Smooth muscle cell (in vitro differentiated cells): ENCODE results near the gene C1orf21. TPM values are rescaled to one million over a fixed set of nuclear protein-coding genes. Genes with fewer than 3 reads are reported as not detected.
A peak's percentile ranks its signal among the peaks of the same experiment; 100 is the strongest.

Experiments used
- DNase-seq: peaks from one replicate; lab custom pipeline; 2025; ENCODE audit not compliant: unreplicated experiment; lab: John Stamatoyannopoulos, UW
- H2AFZ ChIP-seq: fragments of 200-600 bp; sonication (generic); 2 replicates; pipeline ENCODE4 v1.6.0; 2016; ENCODE audit warnings: antibody characterized with exemption, low read depth, mild to moderate bottlenecking
- H3F3A ChIP-seq: fragments of 200-600 bp; sonication (generic); 2 replicates; pipeline ENCODE4 v1.6.0; 2017; ENCODE audit warnings: antibody characterized with exemption, low read depth
- H3K27ac ChIP-seq: fragments of 200-600 bp; sonication (generic); 2 replicates; pipeline ENCODE4 v1.5.1; 2016; ENCODE audit warnings: low read depth, mild to moderate bottlenecking
- H3K27me3 ChIP-seq: fragments of 200-600 bp; sonication (generic); 2 replicates; pipeline ENCODE4 v1.6.1; 2016; ENCODE audit warnings: low read depth, mild to moderate bottlenecking
- H3K36me3 ChIP-seq: fragments of 200-600 bp; sonication (generic); 2 replicates; pipeline ENCODE4 v1.5.1; 2016; ENCODE audit warnings: low read depth
- H3K4me1 ChIP-seq: fragments of 200-600 bp; sonication (generic); 2 replicates; pipeline ENCODE4 v1.5.1; 2016; ENCODE audit warnings: low read depth
- H3K4me2 ChIP-seq: fragments of 200-600 bp; sonication (generic); 2 replicates; pipeline ENCODE4 v1.6.0; 2016; ENCODE audit warnings: mild to moderate bottlenecking
- H3K4me3 ChIP-seq: fragments of 200-600 bp; sonication (generic); 2 replicates; pipeline ENCODE4 v1.5.1; 2016; ENCODE audit warnings: mild to moderate bottlenecking
- H3K79me2 ChIP-seq: fragments of 200-600 bp; sonication (generic); 2 replicates; pipeline ENCODE4 v1.6.0; 2016; ENCODE audit warnings: low read depth, mild to moderate bottlenecking
- H3K9ac ChIP-seq: fragments of 200-600 bp; sonication (generic); 2 replicates; pipeline ENCODE4 v1.6.0; 2016; ENCODE audit warnings: low read depth
- H3K9me3 ChIP-seq: fragments of 200-600 bp; sonication (generic); replicated peaks from 2 replicates; pipeline ENCODE4 v1.5.1; 2016; ENCODE audit warnings: low read depth
- H4K20me1 ChIP-seq: fragments of 200-600 bp; sonication (generic); 2 replicates; pipeline ENCODE4 v1.6.0; 2016; ENCODE audit warnings: low read depth
- WGBS: methylation state at CpG from one replicate; pipeline ENCODE4 v1.1.7; 2016; ENCODE audit warnings: low lambda C conversion rate; 5-methylcytosine and 5-hydroxymethylcytosine counted together
- polyA plus RNA-seq: library from polyadenylated mRNA; unstranded; fragments of >200 nt; fragmentation: Nextera tagmentation; extraction: Ambion mirVana; gene quantifications from 2 replicates; pipeline ENCODE4 v1.2.1, GENCODE V29; 2016
- total RNA-seq: library from RNA; depleted of rRNA; stranded (reverse); fragments of >200 nt; gene quantifications from 2 replicates; pipeline ENCODE4 v1.2.3, GENCODE V29; 2014
- TF ChIP-seq, protein P1 (sequence below): fragments of 200-600 bp; sonication (generic); IDR thresholded peaks from 2 replicates; pipeline ENCODE4 v1.5.1; 2017; ENCODE audit warnings: borderline replicate concordance, mild to moderate bottlenecking, antibody characterized with exemption; ENCODE audit not compliant: insufficient read depth, poor library complexity, severe bottlenecking

Gene C1orf21
- total and polyA plus RNA-seq, 2 experiments from 2014 or later = 24.2 to 39.4 TPM

GRCh38 chr1:184366997-184367396, 19.8 kb upstream of the C1orf21 start:
- TF ChIP-seq, protein P1, sequence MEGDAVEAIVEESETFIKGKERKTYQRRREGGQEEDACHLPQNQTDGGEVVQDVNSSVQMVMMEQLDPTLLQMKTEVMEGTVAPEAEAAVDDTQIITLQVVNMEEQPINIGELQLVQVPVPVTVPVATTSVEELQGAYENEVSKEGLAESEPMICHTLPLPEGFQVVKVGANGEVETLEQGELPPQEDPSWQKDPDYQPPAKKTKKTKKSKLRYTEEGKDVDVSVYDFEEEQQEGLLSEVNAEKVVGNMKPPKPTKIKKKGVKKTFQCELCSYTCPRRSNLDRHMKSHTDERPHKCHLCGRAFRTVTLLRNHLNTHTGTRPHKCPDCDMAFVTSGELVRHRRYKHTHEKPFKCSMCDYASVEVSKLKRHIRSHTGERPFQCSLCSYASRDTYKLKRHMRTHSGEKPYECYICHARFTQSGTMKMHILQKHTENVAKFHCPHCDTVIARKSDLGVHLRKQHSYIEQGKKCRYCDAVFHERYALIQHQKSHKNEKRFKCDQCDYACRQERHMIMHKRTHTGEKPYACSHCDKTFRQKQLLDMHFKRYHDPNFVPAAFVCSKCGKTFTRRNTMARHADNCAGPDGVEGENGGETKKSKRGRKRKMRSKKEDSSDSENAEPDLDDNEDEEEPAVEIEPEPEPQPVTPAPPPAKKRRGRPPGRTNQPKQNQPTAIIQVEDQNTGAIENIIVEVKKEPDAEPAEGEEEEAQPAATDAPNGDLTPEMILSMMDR = no peak
- Histone ChIP-seq H3K36me3 (no peaks in the 10 kb centered on the region), H3K4me3 (no peak overlapping the region), H3K9ac (no peak overlapping the region), H3K4me1 (no peaks in the 10 kb centered on the region), H3K27ac (peak overlapping the region; percentile 36), H3K4me2 (peak overlapping the region; percentile 60), H3K9me3 (no peaks in the 10 kb centered on the region), H3K27me3 (no peaks in the 10 kb centered on the region), H3K79me2 (no peaks in the 10 kb centered on the region), H4K20me1 (no peaks in the 10 kb centered on the region), H3F3A (no peaks in the 10 kb centered on the region), H2AFZ (no peak overlapping the region)
- WGBS = 31% methylated on average over 11 of the region's 11 CpGs
- no peak for DNase-seq

GRCh38 chr1:184367427-184368038, 19.3 kb upstream of the C1orf21 start:
- no peaks in the 10 kb centered on the region for H3K36me3 ChIP-seq
- no peak for DNase-seq
- H3K9me3 ChIP-seq = no peaks in the 10 kb centered on the region
- H3K4me1 ChIP-seq = no peaks in the 10 kb centered on the region
- no peaks in the 10 kb centered on the region for H4K20me1 ChIP-seq
- H3K9ac ChIP-seq = no peak overlapping the region
- no peak overlapping the region for H2AFZ ChIP-seq
- TF ChIP-seq, protein P1 = no peak
- no peaks in the 10 kb centered on the region for H3K27me3 ChIP-seq
- no peak overlapping the region for H3K4me3 ChIP-seq
- 89% methylated on average over 1 of the region's 1 CpG for WGBS
- H3K79me2 ChIP-seq = no peaks in the 10 kb centered on the region
- peak overlapping the region; percentile 36 for H3K27ac ChIP-seq
- peak overlapping the region; percentile 60 for H3K4me2 ChIP-seq
- H3F3A ChIP-seq = no peaks in the 10 kb centered on the region

DNA sequence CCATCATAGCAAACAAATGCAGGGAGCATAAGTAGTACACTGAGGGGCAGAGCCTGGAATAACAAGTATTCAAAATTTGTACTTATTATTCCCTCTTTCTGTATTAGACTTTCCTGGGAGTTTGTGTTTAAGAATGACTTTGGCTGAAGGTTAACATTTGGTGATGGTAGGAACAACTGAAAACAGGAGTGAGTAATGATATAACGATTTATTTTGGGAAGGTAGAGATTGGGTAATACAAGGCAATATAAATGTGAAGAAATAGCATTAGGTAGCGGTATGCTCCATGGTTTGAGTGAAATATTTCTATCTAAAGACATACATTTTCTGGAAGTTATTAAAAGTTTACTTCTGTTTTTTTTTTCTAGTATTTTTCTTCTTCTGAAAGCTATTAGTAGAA, 18.5 kb upstream of the C1orf21 start:
- Histone ChIP-seq H3K4me3 (no peak overlapping the region), H3K4me1 (no peaks in the 10 kb centered on the region), H3K27me3 (no peaks in the 10 kb centered on the region), H3K9ac (no peak overlapping the region), H4K20me1 (no peaks in the 10 kb centered on the region), H3F3A (no peaks in the 10 kb centered on the region), H3K27ac (no peak overlapping the region), H3K36me3 (no peaks in the 10 kb centered on the region), H2AFZ (no peak overlapping the region), H3K9me3 (no peaks in the 10 kb centered on the region), H3K79me2 (no peaks in the 10 kb centered on the region), H3K4me2 (no peak overlapping the region)
- TF ChIP-seq, protein P1 = no peak
- DNase-seq = no peak
- WGBS = 94% methylated on average over 2 of the region's 2 CpGs

GRCh38 chr1:184370850-184371249, 16.0 kb upstream of the C1orf21 start:
- H3K9me3 ChIP-seq = no peaks in the 10 kb centered on the region
- H3K36me3 ChIP-seq = no peaks in the 10 kb centered on the region
- H2AFZ ChIP-seq = no peak overlapping the region
- WGBS = 80% methylated on average over 4 of the region's 4 CpGs
- H3K27me3 ChIP-seq = no peaks in the 10 kb centered on the region
- H3K4me3 ChIP-seq = no peak overlapping the region
- H4K20me1 ChIP-seq = no peaks in the 10 kb centered on the region
- H3K79me2 ChIP-seq = no peaks in the 10 kb centered on the region
- no peak for DNase-seq
- TF ChIP-seq, protein P1 = no peak
- H3F3A ChIP-seq = no peaks in the 10 kb centered on the region
- H3K4me2 ChIP-seq = no peak overlapping the region
- H3K27ac ChIP-seq = no peak overlapping the region
- no peak overlapping the region for H3K9ac ChIP-seq
- no peaks in the 10 kb centered on the region for H3K4me1 ChIP-seq
